Psoas muscle (tissue), 8 donors: ENCODE data around the gene TMEM132C. TPM values are rescaled to one million over a fixed set of nuclear protein-coding genes. Genes with fewer than 3 reads are reported as not detected.

Experiments used
- ATAC-seq, 4 donors: fragments of 200-7000 bp; cut with Tn5 transposase; one replicate each; pipeline ENCODE4 v1.9.1; 2020; ENCODE audit warnings: moderate library complexity in 3 of 4, mild to moderate bottlenecking in 2 of 4
- DNase-seq, 2 donors: peaks; one replicate each; pipeline ENCODE4 v3.0.0-alpha.2; 2020
- H3K27ac ChIP-seq: fragments of 200-600 bp; one replicate; pipeline ENCODE4 v1.8.0; 2022
- H3K27me3 ChIP-seq, 3 donors: fragments of 200-600 bp in 1 of 3; one replicate each; pipeline versions ENCODE4 v1.6.1 to v1.8.0; 2013 to 2022; ENCODE audit warnings: low read length in 2 of 3, mild to moderate bottlenecking in 2 of 3, moderate library complexity in 1 of 3; ENCODE audit not compliant: insufficient read depth in 3 of 3
- H3K36me3 ChIP-seq, 2 donors: fragments of 200-600 bp in 1 of 2; one replicate each; pipeline versions ENCODE4 v1.6.1 to v1.8.0; 2013 to 2022; ENCODE audit warnings: low read depth in 1 of 2, mild to moderate bottlenecking in 1 of 2, moderate library complexity in 1 of 2; ENCODE audit not compliant: insufficient read depth in 1 of 2
- H3K4me1 ChIP-seq: fragments of 200-600 bp; one replicate; pipeline ENCODE4 v1.8.0; 2022
- H3K4me3 ChIP-seq: fragments of 200-600 bp; one replicate; pipeline ENCODE4 v1.8.0; 2022; ENCODE audit warnings: mild to moderate bottlenecking
- H3K9me3 ChIP-seq: fragments of 200-600 bp; one replicate; pipeline ENCODE4 v1.8.0; 2022
- WGBS, 3 donors: extraction: QIAGEN DNeasy Blood & Tissue Kit; methylation state at CpG; one replicate each; pipeline versions ENCODE4 v1.1.6 to v1.1.7; 2013; 5-methylcytosine and 5-hydroxymethylcytosine counted together
- intact Hi-C, 2 donors: fragments of 100-400 bp; cut with DNase I; formaldehyde crosslinking; loops; one replicate each; pipeline versions ENCODE4 v1.11.0 to v1.14.2; 2022
- polyA plus RNA-seq, 3 donors: library from polyadenylated mRNA; stranded (reverse); fragments of 200-250 nt; gene quantifications; one replicate each; pipeline ENCODE4 v1.2.3, GENCODE V29; 2013
- total RNA-seq, 4 donors: library from RNA; stranded (reverse); fragmentation: NEBNext Ultra II Directional in 2 of 4; extraction: Animal tissue kit (Norgen Biotek cat#: 25700) in 2 of 4; gene quantifications; one replicate each; pipeline versions ENCODE4 v1.2.1 to v1.2.4, GENCODE V29; 2021 to 2023
- TF ChIP-seq, protein P1 (sequence below): fragments of 200-600 bp; IDR thresholded peaks from one replicate; pipeline ENCODE4 v1.8.0; 2022; ENCODE audit warnings: antibody characterized with exemption
- donor health status: healthy with polysubstance abuse.
- donor health status: DM: no; HTN: no; CAD: no; lungs with moderate emphysema.
- donor health status: Bipolar disorder and iron deficiency.
- donor health status: healthy.
- donor health status: DM: yes; HTN: yes; CAD: no.
- donor health status: DM: no; HTN: no; CAD: no.
- donor health status: DM: no; HTN: no; CAD: no.
- donor health status: DM: yes; HTN: yes; CAD: no.

Gene TMEM132C
- total and polyA plus RNA-seq, 7 donors: 0.16 to 0.77 (median 0.47) TPM

GRCh38 chr12:128657378-128657777 lies 390.4 kb downstream of the TMEM132C start:
- DNase-seq (no peak), ATAC-seq (no peak)
- H3K4me3 ChIP-seq: no peak overlapping the region
- no peaks in the 10 kb centered on the region for H3K9me3 ChIP-seq
- TF ChIP-seq, protein P1, sequence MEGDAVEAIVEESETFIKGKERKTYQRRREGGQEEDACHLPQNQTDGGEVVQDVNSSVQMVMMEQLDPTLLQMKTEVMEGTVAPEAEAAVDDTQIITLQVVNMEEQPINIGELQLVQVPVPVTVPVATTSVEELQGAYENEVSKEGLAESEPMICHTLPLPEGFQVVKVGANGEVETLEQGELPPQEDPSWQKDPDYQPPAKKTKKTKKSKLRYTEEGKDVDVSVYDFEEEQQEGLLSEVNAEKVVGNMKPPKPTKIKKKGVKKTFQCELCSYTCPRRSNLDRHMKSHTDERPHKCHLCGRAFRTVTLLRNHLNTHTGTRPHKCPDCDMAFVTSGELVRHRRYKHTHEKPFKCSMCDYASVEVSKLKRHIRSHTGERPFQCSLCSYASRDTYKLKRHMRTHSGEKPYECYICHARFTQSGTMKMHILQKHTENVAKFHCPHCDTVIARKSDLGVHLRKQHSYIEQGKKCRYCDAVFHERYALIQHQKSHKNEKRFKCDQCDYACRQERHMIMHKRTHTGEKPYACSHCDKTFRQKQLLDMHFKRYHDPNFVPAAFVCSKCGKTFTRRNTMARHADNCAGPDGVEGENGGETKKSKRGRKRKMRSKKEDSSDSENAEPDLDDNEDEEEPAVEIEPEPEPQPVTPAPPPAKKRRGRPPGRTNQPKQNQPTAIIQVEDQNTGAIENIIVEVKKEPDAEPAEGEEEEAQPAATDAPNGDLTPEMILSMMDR: no peak
- H3K36me3 ChIP-seq: no peaks in the 10 kb centered on the region
- intact Hi-C loops: no loop called here
- WGBS, 3 donors: 77 to 83% (median 79%) methylated on average over 3 of the region's 3 CpGs
- no peaks in the 10 kb centered on the region for H3K4me1 ChIP-seq
- H3K27me3 ChIP-seq: no peaks in the 10 kb centered on the region
- H3K27ac ChIP-seq: no peak overlapping the region

- ATAC-seq (no peak), DNase-seq (no peak)
- no peaks in the 10 kb centered on the region for H3K36me3 ChIP-seq
- TF ChIP-seq, protein P1: no peak
- no peak overlapping the region for H3K27ac ChIP-seq
- 44 to 58% (median 47%) methylated on average over 7 of the region's 7 CpGs for WGBS, 3 donors
- intact Hi-C loops: no loop called here
- no peaks in the 10 kb centered on the region for H3K9me3 ChIP-seq
- no peaks in the 10 kb centered on the region for H3K4me1 ChIP-seq
- no peaks in the 10 kb centered on the region for H3K27me3 ChIP-seq
- H3K4me3 ChIP-seq: no peak overlapping the region
Measured at GRCh38 chr12:128660532-128661225, 393.7 kb downstream of the TMEM132C start.

GRCh38 chr12:128661226-128661569 lies 394.2 kb downstream of the TMEM132C start:
- intact Hi-C loops: no loop called here
- no peaks in the 10 kb centered on the region for H3K9me3 ChIP-seq
- no peak for ATAC-seq
- H3K4me3 ChIP-seq: no peak overlapping the region
- no peaks in the 10 kb centered on the region for H3K27me3 ChIP-seq
- no peak overlapping the region for H3K27ac ChIP-seq
- WGBS, 3 donors: 16 to 37% (median 25%) methylated on average over 3 of the region's 3 CpGs
- TF ChIP-seq, protein P1: no peak
- H3K4me1 ChIP-seq: no peaks in the 10 kb centered on the region
- no peak for DNase-seq
- H3K36me3 ChIP-seq: no peaks in the 10 kb centered on the region

DNA sequence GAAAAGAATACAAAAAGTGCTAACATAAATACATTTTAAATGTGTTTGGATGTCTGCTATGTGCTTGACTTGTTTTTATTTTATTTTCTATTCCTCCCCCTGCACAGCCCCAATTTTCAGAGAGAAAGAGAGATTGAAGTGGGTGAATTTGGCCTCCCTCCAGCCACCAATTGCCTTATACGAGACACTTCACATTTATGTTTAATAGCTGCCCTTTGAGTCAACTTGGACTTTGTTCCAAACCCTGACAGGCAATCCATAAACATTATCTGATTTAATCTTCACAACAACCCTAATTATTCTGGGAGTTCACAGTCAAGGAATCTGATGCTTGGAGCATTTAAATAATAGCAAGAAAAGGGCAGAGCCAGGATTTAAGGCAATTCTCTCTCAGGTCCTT lies 395.1 kb downstream of the TMEM132C start:
- Histone ChIP-seq H3K27ac (no peak overlapping the region), H3K36me3 (no peaks in the 10 kb centered on the region), H3K9me3 (no peaks in the 10 kb centered on the region), H3K4me1 (no peaks in the 10 kb centered on the region), H3K4me3 (no peak overlapping the region), H3K27me3 (no peaks in the 10 kb centered on the region)
- DNase-seq (no peak), ATAC-seq (no peak)
- WGBS, 3 donors: 34 to 40% (median 36%) methylated on average over 1 of the region's 1 CpG
- TF ChIP-seq, protein P1: no peak
- intact Hi-C loops: no loop called here

DNA sequence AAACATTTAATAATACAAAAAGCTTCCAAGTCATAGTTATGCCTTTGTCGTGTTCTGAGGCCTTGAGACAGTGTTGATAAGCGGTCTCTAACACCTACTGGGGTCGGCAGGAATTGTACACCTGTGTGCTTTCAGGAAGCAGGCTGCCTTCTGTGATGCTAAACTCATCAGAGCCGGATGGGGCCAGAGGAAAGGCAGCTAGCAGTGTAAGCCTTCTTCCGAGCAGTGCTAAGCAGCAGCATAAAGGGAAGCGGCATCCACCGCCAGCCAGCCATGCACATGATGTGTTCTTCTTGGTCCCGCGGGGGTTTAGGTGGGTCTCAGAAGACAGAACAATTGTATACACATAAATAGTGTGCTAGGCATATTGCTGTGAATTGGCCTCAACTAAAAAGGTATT lies 397.5 kb downstream of the TMEM132C start:
- ATAC-seq: no peak
- WGBS, 3 donors: 78 to 82% (median 80%) methylated on average over 9 of the region's 9 CpGs
- TF ChIP-seq, protein P1: no peak

More for the DNA sequence above, 397.5 kb downstream of the TMEM132C start:
- H3K9me3 ChIP-seq: no peaks in the 10 kb centered on the region
- no peak overlapping the region for H3K4me3 ChIP-seq
- no peaks in the 10 kb centered on the region for H3K4me1 ChIP-seq
- DNase-seq: no peak
- intact Hi-C loops: no loop called here
- H3K36me3 ChIP-seq: no peaks in the 10 kb centered on the region
- no peak overlapping the region for H3K27ac ChIP-seq
- H3K27me3 ChIP-seq: no peaks in the 10 kb centered on the region
